Bronchial epithelial cell (primary cell): ENCODE measurements around the gene DYRK1A. TPM values are rescaled to one million over a fixed set of nuclear protein-coding genes. Genes with fewer than 3 reads are reported as not detected.

ENCODE experiments used
- DNase-seq: peaks from one replicate; pipeline ENCODE4 v3.0.0-alpha.2; 2010; ENCODE audit warnings: low read depth
- FAIRE-seq: peaks from 2 replicates; lab custom pipeline; 2011; peaks lifted over from hg19 to GRCh38; lab: Jason Lieb, UNC
- H3K27me3 ChIP-seq: 2 replicates; pipeline ENCODE4 v1.5.1; 2011; ENCODE audit warnings: low read length; ENCODE audit not compliant: control insufficient read depth, insufficient read depth
- H3K36me3 ChIP-seq: 2 replicates; pipeline ENCODE4 v1.5.1; 2011; ENCODE audit warnings: low read length; ENCODE audit not compliant: control insufficient read depth, insufficient read depth
- H3K4me3 ChIP-seq: 2 replicates; pipeline ENCODE4 v1.5.1; 2011; ENCODE audit warnings: mild to moderate bottlenecking, low read depth, low read length, control low read depth
- total RNA-seq: library from RNA; depleted of rRNA; stranded (reverse); fragments of >200 nt; gene quantifications from 2 replicates; pipeline ENCODE4 v1.2.1, GENCODE V29; 2014
- TF ChIP-seq, protein P1 (sequence below): IDR thresholded peaks from 2 replicates; pipeline ENCODE4 v1.5.1; 2011; ENCODE audit warnings: mild to moderate bottlenecking, moderate library complexity, low read length, control low read depth, inconsistent platforms; ENCODE audit not compliant: insufficient read depth, severe bottlenecking

The DYRK1A gene
- total RNA-seq, 1 donor from 2014 or later, result 51.1 TPM

GRCh38 chr21:37566790-37567615, 200.4 kb downstream of the DYRK1A start:
- Histone ChIP-seq H3K36me3 (no peaks in the 10 kb centered on the region), H3K4me3 (no peak overlapping the region), H3K27me3 (no peaks in the 10 kb centered on the region)
- TF ChIP-seq, protein P1, sequence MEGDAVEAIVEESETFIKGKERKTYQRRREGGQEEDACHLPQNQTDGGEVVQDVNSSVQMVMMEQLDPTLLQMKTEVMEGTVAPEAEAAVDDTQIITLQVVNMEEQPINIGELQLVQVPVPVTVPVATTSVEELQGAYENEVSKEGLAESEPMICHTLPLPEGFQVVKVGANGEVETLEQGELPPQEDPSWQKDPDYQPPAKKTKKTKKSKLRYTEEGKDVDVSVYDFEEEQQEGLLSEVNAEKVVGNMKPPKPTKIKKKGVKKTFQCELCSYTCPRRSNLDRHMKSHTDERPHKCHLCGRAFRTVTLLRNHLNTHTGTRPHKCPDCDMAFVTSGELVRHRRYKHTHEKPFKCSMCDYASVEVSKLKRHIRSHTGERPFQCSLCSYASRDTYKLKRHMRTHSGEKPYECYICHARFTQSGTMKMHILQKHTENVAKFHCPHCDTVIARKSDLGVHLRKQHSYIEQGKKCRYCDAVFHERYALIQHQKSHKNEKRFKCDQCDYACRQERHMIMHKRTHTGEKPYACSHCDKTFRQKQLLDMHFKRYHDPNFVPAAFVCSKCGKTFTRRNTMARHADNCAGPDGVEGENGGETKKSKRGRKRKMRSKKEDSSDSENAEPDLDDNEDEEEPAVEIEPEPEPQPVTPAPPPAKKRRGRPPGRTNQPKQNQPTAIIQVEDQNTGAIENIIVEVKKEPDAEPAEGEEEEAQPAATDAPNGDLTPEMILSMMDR, result no peak
- DNase-seq (no peak), FAIRE-seq (no peak)

- no peaks in the 10 kb centered on the region for H3K27me3 ChIP-seq
- FAIRE-seq (no peak), DNase-seq (no peak)
- H3K36me3 ChIP-seq, result no peaks in the 10 kb centered on the region
- TF ChIP-seq, protein P1, result no peak
- no peak overlapping the region for H3K4me3 ChIP-seq
Observed at GRCh38 chr21:37568415-37568814, 201.8 kb downstream of the DYRK1A start.

- FAIRE-seq, result no peak
- Histone ChIP-seq H3K27me3 (no peaks in the 10 kb centered on the region), H3K4me3 (no peak overlapping the region)
Observed at GRCh38 chr21:37568916-37569315, 202.3 kb downstream of the DYRK1A start.

GRCh38 chr21:37571442-37571841, 204.9 kb downstream of the DYRK1A start:
- no peaks in the 10 kb centered on the region for H3K36me3 ChIP-seq
- H3K27me3 ChIP-seq, result no peaks in the 10 kb centered on the region
- DNase-seq, result no peak
- H3K4me3 ChIP-seq, result no peak overlapping the region
- TF ChIP-seq, protein P1, result no peak
- FAIRE-seq, result no peak

More at GRCh38 chr21:37568916-37569315, 202.3 kb downstream of the DYRK1A start:
- H3K36me3 ChIP-seq, result no peaks in the 10 kb centered on the region
- TF ChIP-seq, protein P1, result no peak
- no peak for DNase-seq

GRCh38 chr21:37574316-37574715, 207.7 kb downstream of the DYRK1A start:
- H3K36me3 ChIP-seq, result no peaks in the 10 kb centered on the region
- H3K4me3 ChIP-seq, result no peak overlapping the region
- TF ChIP-seq, protein P1, result no peak
- FAIRE-seq, result no peak
- DNase-seq, result no peak
- H3K27me3 ChIP-seq, result no peaks in the 10 kb centered on the region
